ENCODE measurements around the gene FMN1.

FMN1 gene

GRCh38 chr15:33155691-33156420 lies 38.7 kb downstream of the FMN1 start:
- FAIRE-seq, result no peak
- no peak for DNase-seq (ENCODE audit: insufficient read length, low spot score)

GRCh38 chr15:33154351-33155166 lies 40.0 kb downstream of the FMN1 start:
- FAIRE-seq, result no peak
- DNase-seq (ENCODE audit: insufficient read length, low spot score), result no peak

GRCh38 chr15:33153548-33153947 lies 41.0 kb downstream of the FMN1 start:
- DNase-seq (ENCODE audit: insufficient read length, low spot score) (no peak), FAIRE-seq (no peak)

GRCh38 chr15:33152502-33153109 lies 41.9 kb downstream of the FMN1 start:
- DNase-seq (ENCODE audit: insufficient read length, low spot score), result no peak
- FAIRE-seq, result no peak

GRCh38 chr15:33150971-33151370 lies 43.5 kb downstream of the FMN1 start:
- FAIRE-seq (no peak), DNase-seq (ENCODE audit: insufficient read length, low spot score) (no peak)

- DNase-seq (ENCODE audit: insufficient read length, low spot score), result no peak
- no peak for FAIRE-seq
Observed at GRCh38 chr15:33150431-33150941, 44.0 kb downstream of the FMN1 start.

GRCh38 chr15:33149919-33150318 lies 44.6 kb downstream of the FMN1 start:
- no peak for FAIRE-seq
- DNase-seq (ENCODE audit: insufficient read length, low spot score), result no peak

GRCh38 chr15:33148129-33148751 lies 46.3 kb downstream of the FMN1 start:
- FAIRE-seq, result peak; percentile 72
- DNase-seq (ENCODE audit: insufficient read length, low spot score), result no peak

- DNase-seq (ENCODE audit: insufficient read length, low spot score) (no peak), FAIRE-seq (no peak)
Observed at GRCh38 chr15:33146051-33146450, 48.5 kb downstream of the FMN1 start.

- DNase-seq (ENCODE audit: insufficient read length, low spot score) (no peak), FAIRE-seq (no peak)
Observed at GRCh38 chr15:33145447-33145846, 49.1 kb downstream of the FMN1 start.

- FAIRE-seq, result peak; percentile 95
Observed at GRCh38 chr15:33142708-33143107, 51.8 kb downstream of the FMN1 start.

GRCh38 chr15:33138000-33138399 lies 56.5 kb downstream of the FMN1 start:
- no peak for DNase-seq (ENCODE audit: insufficient read length, low spot score)
- no peak for FAIRE-seq

More at GRCh38 chr15:33142708-33143107, 51.8 kb downstream of the FMN1 start:
- DNase-seq (ENCODE audit: insufficient read length, low spot score), result no peak

GRCh38 chr15:33137101-33137500 lies 57.4 kb downstream of the FMN1 start:
- DNase-seq (ENCODE audit: insufficient read length, low spot score) (no peak), FAIRE-seq (no peak)

GRCh38 chr15:33136353-33136752 lies 58.2 kb downstream of the FMN1 start:
- DNase-seq (ENCODE audit: insufficient read length, low spot score), result no peak
- no peak for FAIRE-seq

GRCh38 chr15:33135355-33135781 lies 59.1 kb downstream of the FMN1 start:
- no peak for FAIRE-seq

GRCh38 chr15:33132722-33133345 lies 61.7 kb downstream of the FMN1 start:
- peak; percentile 11 for FAIRE-seq
- DNase-seq (ENCODE audit: insufficient read length, low spot score), result no peak

More at GRCh38 chr15:33135355-33135781, 59.1 kb downstream of the FMN1 start:
- no peak for DNase-seq (ENCODE audit: insufficient read length, low spot score)

GRCh38 chr15:33132233-33132580 lies 62.3 kb downstream of the FMN1 start:
- DNase-seq (ENCODE audit: insufficient read length, low spot score) (no peak), FAIRE-seq (no peak)

- DNase-seq (ENCODE audit: insufficient read length, low spot score) (no peak), FAIRE-seq (no peak)
Observed at GRCh38 chr15:33131552-33132232, 62.8 kb downstream of the FMN1 start.

- FAIRE-seq (peak; percentile 42), DNase-seq (ENCODE audit: insufficient read length, low spot score) (no peak)
Observed at GRCh38 chr15:33126559-33127290, 67.8 kb downstream of the FMN1 start.
